Astrocyte (in vitro differentiated cells and primary cell): Measurements from ENCODE around the gene CTIF. TPM values are rescaled to one million over a fixed set of nuclear protein-coding genes. Genes with fewer than 3 reads are reported as not detected.

ENCODE experiments used
- DNase-seq: peaks from one replicate; pipeline ENCODE4 v3.0.0-alpha.2; 2010; ENCODE audit warnings: low read depth
- FAIRE-seq: peaks from 2 replicates; lab custom pipeline; 2011; peaks lifted over from hg19 to GRCh38; lab: Jason Lieb, UNC
- H2AFZ ChIP-seq: 2 replicates; pipeline ENCODE4 v1.6.0; 2012; ENCODE audit warnings: low read depth, low read length, inconsistent platforms
- H3K27ac ChIP-seq: 2 replicates; pipeline ENCODE4 v1.5.1; 2011; ENCODE audit warnings: low read depth, low read length, inconsistent platforms
- H3K27me3 ChIP-seq: 2 replicates; pipeline ENCODE4 v1.6.0; 2011; ENCODE audit warnings: low read length, inconsistent platforms; ENCODE audit not compliant: insufficient read depth
- H3K36me3 ChIP-seq: 2 replicates; pipeline ENCODE4 v1.5.1; 2011; ENCODE audit warnings: low read length, inconsistent platforms; ENCODE audit not compliant: insufficient read depth
- H3K4me1 ChIP-seq: 2 replicates; pipeline ENCODE4 v1.5.1; 2011; ENCODE audit warnings: low read length, inconsistent platforms; ENCODE audit not compliant: insufficient read depth
- H3K4me2 ChIP-seq: 2 replicates; pipeline ENCODE4 v1.6.0; 2012; ENCODE audit warnings: low read length, inconsistent platforms
- H3K4me3 ChIP-seq: 2 replicates; pipeline ENCODE4 v1.5.1; 2011; ENCODE audit warnings: low read depth, mild to moderate bottlenecking, low read length, inconsistent platforms; ENCODE audit not compliant: insufficient read depth
- H3K79me2 ChIP-seq: 2 replicates; pipeline ENCODE4 v1.6.0; 2012; ENCODE audit warnings: mild to moderate bottlenecking, low read length, inconsistent platforms; ENCODE audit not compliant: insufficient read depth
- H3K9ac ChIP-seq: 2 replicates; pipeline ENCODE4 v1.6.0; 2012; ENCODE audit warnings: mild to moderate bottlenecking, low read length, inconsistent platforms
- H3K9me3 ChIP-seq: 2 replicates; pipeline ENCODE4 v1.5.1; 2012; ENCODE audit warnings: low read depth, mild to moderate bottlenecking, low read length, inconsistent platforms; ENCODE audit not compliant: insufficient read depth
- H4K20me1 ChIP-seq: 2 replicates; pipeline ENCODE4 v1.6.0; 2012; ENCODE audit warnings: low read length, inconsistent platforms; ENCODE audit not compliant: insufficient read depth
- H3K27ac Mint-ChIP-seq: one replicate; pipeline ENCODE4 v1.8.0; 2021; ENCODE audit warnings: mild to moderate bottlenecking, mixed read lengths; ENCODE audit not compliant: unreplicated experiment
- H3K27me3 Mint-ChIP-seq: one replicate; pipeline ENCODE4 v1.8.0; 2021; ENCODE audit warnings: low read depth, mixed read lengths; ENCODE audit not compliant: unreplicated experiment
- H3K36me3 Mint-ChIP-seq: one replicate; pipeline ENCODE4 v1.8.0; 2021; ENCODE audit warnings: low read depth, mixed read lengths; ENCODE audit not compliant: unreplicated experiment
- H3K4me1 Mint-ChIP-seq: one replicate; pipeline ENCODE4 v1.8.0; 2021; ENCODE audit warnings: low read depth, mixed read lengths; ENCODE audit not compliant: unreplicated experiment
- H3K4me3 Mint-ChIP-seq: one replicate; pipeline ENCODE4 v1.8.0; 2021; ENCODE audit warnings: mild to moderate bottlenecking, moderate library complexity, mixed read lengths; ENCODE audit not compliant: unreplicated experiment
- H3K9me3 Mint-ChIP-seq: one replicate; pipeline ENCODE4 v1.8.0; 2021; ENCODE audit warnings: mild to moderate bottlenecking, mixed read lengths; ENCODE audit not compliant: unreplicated experiment
- CTCF ChIP-seq: IDR thresholded peaks from 2 replicates; pipeline ENCODE4 v1.5.1; 2011; ENCODE audit warnings: low read depth, mild to moderate bottlenecking, inconsistent platforms, low read length, moderate library complexity; ENCODE audit not compliant: insufficient read depth
- EZH2 ChIP-seq: IDR thresholded peaks from 2 replicates; pipeline ENCODE4 v1.6.1; 2012; ENCODE audit warnings: mild to moderate bottlenecking, low read length, inconsistent platforms; ENCODE audit not compliant: insufficient read depth
- total RNA-seq: library from RNA; stranded (reverse); gene quantifications from 2 replicates; pipeline ENCODE4 v1.2.1, GENCODE V29; 2021

The CTIF gene
- total RNA-seq, 1 donor from 2014 or later: 101 TPM

DNA sequence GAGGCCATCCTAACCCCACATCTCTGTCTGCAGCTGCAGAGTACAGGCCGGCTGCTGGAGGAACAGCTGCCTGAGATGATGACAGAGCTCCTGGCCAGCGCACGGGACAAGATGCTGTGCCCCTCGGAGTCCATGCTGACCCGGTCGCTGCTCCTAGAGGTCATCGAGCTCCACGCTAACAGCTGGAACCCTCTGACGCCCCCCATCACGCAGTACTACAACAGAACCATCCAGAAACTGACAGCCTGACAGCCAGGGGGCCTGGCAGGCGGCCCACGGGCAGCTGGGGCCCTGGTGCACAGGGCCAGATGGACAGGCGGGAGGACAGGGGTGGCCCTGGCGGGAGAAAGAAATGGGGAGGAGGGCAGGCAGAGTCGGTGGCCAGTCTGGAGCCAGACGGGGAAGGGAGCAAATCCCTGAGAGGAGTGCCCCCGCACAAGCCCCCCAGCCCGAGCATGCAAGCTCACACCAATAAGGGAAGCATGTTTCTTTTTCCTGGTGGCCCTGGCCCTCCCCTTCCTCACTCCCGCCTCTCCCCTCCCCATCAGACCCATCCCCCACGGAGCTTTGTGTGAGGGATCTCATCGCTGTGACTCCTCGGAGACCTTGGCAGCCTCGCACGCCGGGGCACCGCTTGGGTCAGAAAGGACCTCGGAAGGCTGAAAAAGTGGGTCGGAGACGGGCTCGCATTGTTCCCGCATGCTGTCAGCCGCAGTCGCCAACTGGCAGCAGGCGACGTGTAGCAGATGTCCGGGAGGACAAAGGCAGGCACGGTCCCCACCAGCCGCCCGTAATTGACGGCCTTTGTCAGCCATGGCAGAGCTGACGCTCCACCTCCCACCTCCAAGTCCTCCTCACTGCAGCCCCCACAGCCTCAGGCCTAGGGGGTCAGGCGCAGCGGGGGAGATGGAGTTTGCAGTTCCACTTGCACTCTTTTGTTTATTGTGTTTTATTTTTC is 320.8 kb downstream of the CTIF start:
- Histone ChIP-seq H3K4me2 (peak overlapping the region; percentile 53), H3K27me3 (no peaks in the 10 kb centered on the region), H3K4me1 (peaks cover 48% of the 10 kb centered on the region), H3K36me3 (peaks cover 6% of the 10 kb centered on the region), H2AFZ (peak overlapping the region; percentile 32), H3K4me3 (no peak overlapping the region), H3K27ac (no peak overlapping the region), H3K9ac (peak overlapping the region; percentile 38), H3K9me3 (no peaks in the 10 kb centered on the region), H4K20me1 (no peaks in the 10 kb centered on the region), H3K79me2 (no peaks in the 10 kb centered on the region)
- peaks cover 28% of the 10 kb centered on the region for H3K4me1 Mint-ChIP-seq
- H3K27me3 Mint-ChIP-seq: no peaks in the 10 kb centered on the region
- no peak overlapping the region for H3K27ac Mint-ChIP-seq
- H3K36me3 Mint-ChIP-seq: peaks cover 54% of the 10 kb centered on the region
- peaks cover 3% of the 10 kb centered on the region for H3K9me3 Mint-ChIP-seq
- FAIRE-seq (no peak), DNase-seq (no peak)
- TF ChIP-seq EZH2 (no peak), CTCF (no peak)
- H3K4me3 Mint-ChIP-seq: no peak overlapping the region

DNA sequence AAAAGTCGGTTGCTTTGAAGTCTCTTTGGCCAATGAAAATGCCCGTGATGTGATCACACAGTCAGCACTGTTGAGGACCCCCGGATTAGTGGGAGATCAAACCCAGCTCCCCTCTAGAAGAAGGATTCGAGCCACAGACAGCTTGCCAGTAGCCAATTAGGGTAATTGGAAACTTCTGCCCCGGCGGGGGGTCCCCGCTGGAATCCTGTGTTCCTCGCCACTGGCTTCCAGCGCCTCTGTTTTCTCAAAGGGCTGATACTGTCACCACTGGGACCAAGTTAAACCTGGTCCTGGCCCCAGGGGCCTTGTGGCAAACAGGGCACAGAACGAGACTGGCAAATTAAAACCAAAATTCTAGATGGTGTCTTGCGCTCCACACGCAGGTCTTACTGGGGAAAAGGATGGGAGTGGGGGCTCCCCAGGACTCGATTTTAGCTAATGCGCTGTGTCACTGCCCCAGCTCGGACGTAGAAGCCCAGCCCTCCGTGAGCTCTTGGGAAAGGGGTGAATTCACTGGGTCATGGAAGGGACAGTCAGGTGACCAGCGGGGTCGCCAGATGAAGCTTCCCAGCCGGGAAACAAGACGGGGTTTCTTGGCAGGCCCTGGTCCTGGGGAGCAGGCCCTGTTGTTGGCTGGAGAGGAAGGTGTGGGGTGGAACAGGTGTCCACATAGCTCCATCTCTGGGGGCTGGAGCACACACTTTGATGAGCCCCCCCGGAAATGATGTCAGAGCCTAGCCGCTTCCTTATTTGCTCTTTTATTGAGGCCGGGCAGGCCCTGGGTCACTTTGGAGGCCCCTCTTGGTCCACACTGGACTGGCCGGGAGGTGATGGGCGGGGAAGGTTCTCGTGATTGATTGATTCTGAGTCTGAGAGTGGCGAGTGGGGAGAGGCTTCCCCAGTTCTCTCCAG is 321.7 kb downstream of the CTIF start:
- no peak overlapping the region for H3K27ac ChIP-seq
- no peaks in the 10 kb centered on the region for H4K20me1 ChIP-seq
- Mint-ChIP-seq H3K4me1 (peaks cover 26% of the 10 kb centered on the region), H3K27ac (no peak overlapping the region), H3K36me3 (peaks cover 48% of the 10 kb centered on the region), H3K4me3 (no peak overlapping the region), H3K9me3 (peaks cover 3% of the 10 kb centered on the region), H3K27me3 (no peaks in the 10 kb centered on the region)
- TF ChIP-seq EZH2 (no peak), CTCF (no peak)
- H3K36me3 ChIP-seq: peaks cover 8% of the 10 kb centered on the region
- H3K9me3 ChIP-seq: peaks cover 3% of the 10 kb centered on the region
- FAIRE-seq (no peak), DNase-seq (no peak)
- H3K79me2 ChIP-seq: no peaks in the 10 kb centered on the region
- H3K9ac ChIP-seq: peak overlapping the region; percentile 38
- no peaks in the 10 kb centered on the region for H3K27me3 ChIP-seq
- peak overlapping the region; percentile 53 for H3K4me2 ChIP-seq
- H3K4me1 ChIP-seq: peaks cover 48% of the 10 kb centered on the region
- H2AFZ ChIP-seq: peak overlapping the region; percentile 32
- H3K4me3 ChIP-seq: no peak overlapping the region
